Ishikawa (cell line): Measurements from ENCODE around the gene SOX30.

Source experiments
- CEBPB ChIP-seq: IDR thresholded peaks from 2 replicates; pipeline ENCODE4 v1.6.1; 2012
- CREB1 ChIP-seq: IDR thresholded peaks from 2 replicates; pipeline ENCODE4 v1.6.1; 2012; ENCODE audit warnings: low read depth
- EGR1 ChIP-seq: IDR thresholded peaks from 2 replicates; pipeline ENCODE4 v1.6.1; 2012
- EP300 ChIP-seq: IDR thresholded peaks from 2 replicates; pipeline ENCODE4 v1.6.1; 2012; ENCODE audit warnings: borderline replicate concordance
- FOXM1 ChIP-seq: IDR thresholded peaks from 2 replicates; pipeline ENCODE4 v1.6.1; 2012; ENCODE audit warnings: low read depth, borderline replicate concordance
- MAX ChIP-seq: IDR thresholded peaks from 2 replicates; pipeline ENCODE4 v1.6.1; 2012
- NFIC ChIP-seq: IDR thresholded peaks from 2 replicates; pipeline ENCODE4 v1.6.1; 2012
- RAD21 ChIP-seq: IDR thresholded peaks from 2 replicates; pipeline ENCODE4 v1.6.1; 2012; ENCODE audit warnings: low read depth
- REST ChIP-seq: IDR thresholded peaks from 2 replicates; pipeline ENCODE4 v1.6.1; 2012; ENCODE audit warnings: low read depth, mild to moderate bottlenecking
- TAF1 ChIP-seq: IDR thresholded peaks from 2 replicates; pipeline ENCODE4 v1.6.1; 2012; ENCODE audit warnings: low read depth, mild to moderate bottlenecking
- TCF12 ChIP-seq: IDR thresholded peaks from 2 replicates; pipeline ENCODE4 v1.6.1; 2012; ENCODE audit warnings: low read depth
- TEAD4 ChIP-seq: IDR thresholded peaks from 2 replicates; pipeline ENCODE4 v1.6.1; 2012
- USF1 ChIP-seq: IDR thresholded peaks from 2 replicates; pipeline ENCODE4 v1.6.1; 2012
- YY1 ChIP-seq: IDR thresholded peaks from 2 replicates; pipeline ENCODE4 v1.6.1; 2012; ENCODE audit warnings: low read depth
- ZBTB7A ChIP-seq: IDR thresholded peaks from 2 replicates; pipeline ENCODE4 v1.6.1; 2012; ENCODE audit warnings: low read depth

The SOX30 gene

GRCh38 chr5:157682257-157682656 is 30.0 kb upstream of the SOX30 start:
- TF ChIP-seq CREB1 (no peak), MAX (no peak), FOXM1 (no peak), YY1 (no peak)

GRCh38 chr5:157681048-157681447 is 28.8 kb upstream of the SOX30 start:
- TF ChIP-seq ZBTB7A (no peak), EGR1 (no peak), EP300 (no peak), REST (no peak), RAD21 (no peak), YY1 (no peak), TCF12 (no peak), MAX (no peak), NFIC (no peak), CEBPB (no peak), TAF1 (no peak), FOXM1 (no peak), TEAD4 (no peak), CREB1 (no peak), USF1 (no peak)

GRCh38 chr5:157680239-157680638 is 28.0 kb upstream of the SOX30 start:
- TF ChIP-seq EGR1, result no peak
- no peak for TF ChIP-seq RAD21
- TF ChIP-seq REST, result no peak
- no peak for TF ChIP-seq TEAD4
- TF ChIP-seq EP300, result no peak
- TF ChIP-seq TCF12, result no peak
- no peak for TF ChIP-seq FOXM1
- no peak for TF ChIP-seq TAF1
- TF ChIP-seq NFIC, result no peak
- TF ChIP-seq MAX, result no peak
- TF ChIP-seq CEBPB, result no peak
- no peak for TF ChIP-seq CREB1
- TF ChIP-seq YY1, result no peak
- no peak for TF ChIP-seq ZBTB7A
- no peak for TF ChIP-seq USF1

GRCh38 chr5:157679801-157680200 is 27.6 kb upstream of the SOX30 start:
- TF ChIP-seq CREB1 (no peak), YY1 (no peak)

GRCh38 chr5:157677931-157678330 is 25.7 kb upstream of the SOX30 start:
- no peak for TF ChIP-seq TCF12
- no peak for TF ChIP-seq NFIC
- no peak for TF ChIP-seq CREB1
- TF ChIP-seq RAD21, result no peak
- no peak for TF ChIP-seq ZBTB7A
- no peak for TF ChIP-seq FOXM1

- TF ChIP-seq CREB1, result no peak
- no peak for TF ChIP-seq FOXM1
- TF ChIP-seq REST, result no peak
- no peak for TF ChIP-seq USF1
- no peak for TF ChIP-seq TAF1
- no peak for TF ChIP-seq MAX
- TF ChIP-seq TEAD4, result no peak
- TF ChIP-seq EGR1, result no peak
These were observed 20.7 kb upstream of the SOX30 start for GRCh38 chr5:157672976-157673375.
